ENCODE results near the gene ITGB1.

The ITGB1 gene

DNA sequence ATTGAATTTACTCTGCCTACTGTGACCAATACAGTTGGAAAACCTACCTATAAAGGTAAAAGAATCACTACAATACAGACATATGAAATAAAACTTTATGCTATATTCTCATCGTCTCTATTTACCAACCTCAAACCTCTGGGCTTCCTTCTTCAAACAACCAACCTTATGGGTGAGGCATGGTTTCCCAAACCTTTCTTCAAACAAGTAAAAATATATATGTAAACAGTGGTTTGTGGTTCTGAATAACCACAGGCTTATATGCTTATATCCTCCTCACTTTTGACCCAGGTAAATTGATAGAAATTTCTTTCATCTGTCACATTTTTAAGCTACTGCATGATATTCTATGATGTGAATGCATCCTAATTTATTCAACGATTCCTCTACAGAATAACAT is 103.6 kb downstream of the ITGB1 start:
- in situ Hi-C loops (cut with HindIII; ENCODE audit: low sequenced_read_pairs), result no loop called here
- H3K4me3 ChIP-seq (ENCODE audit: low read depth, low read length), result no peak overlapping the region
- no peak for DNase-seq (ENCODE audit: low read depth, low spot score)
- no peak for TF ChIP-seq CTCF (IDR thresholded peaks at IDR 0.05; ENCODE audit: low read depth, low read length)

DNA sequence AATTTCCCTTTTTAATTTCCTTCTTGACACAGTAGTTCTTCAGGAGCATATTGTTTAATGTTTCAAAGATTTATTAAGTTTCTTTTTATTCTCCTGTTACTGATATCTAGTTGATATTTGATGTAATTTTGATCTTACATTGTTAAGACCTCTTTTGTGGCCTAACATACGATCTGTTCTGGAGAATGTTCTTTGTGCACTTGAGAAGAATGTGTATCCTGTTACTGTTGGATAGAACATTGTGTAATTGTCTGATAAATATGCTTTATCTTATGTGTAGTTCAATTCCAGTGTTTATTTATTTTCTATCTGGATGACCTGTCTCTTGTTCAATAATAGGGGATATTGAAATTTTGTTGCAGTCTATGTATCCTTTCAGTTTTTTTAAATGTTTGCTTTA is 106.7 kb downstream of the ITGB1 start:
- DNase-seq (ENCODE audit: low read depth, low spot score), result no peak
- TF ChIP-seq CTCF (IDR thresholded peaks at IDR 0.05; ENCODE audit: low read depth, low read length), result no peak
- no peak overlapping the region for H3K4me3 ChIP-seq (ENCODE audit: low read depth, low read length)
- in situ Hi-C loops (cut with HindIII; ENCODE audit: low sequenced_read_pairs), result no loop called here

All from astrocyte of the spinal cord (primary cell).